Hippocampal formation (tissue), 2 donors: ENCODE measurements around the gene ZSCAN16.

Experiments
- DNase-seq, 2 donors: peaks; one replicate each; lab custom pipeline; 2025; lab: John Stamatoyannopoulos, UW

The ZSCAN16 gene

DNA sequence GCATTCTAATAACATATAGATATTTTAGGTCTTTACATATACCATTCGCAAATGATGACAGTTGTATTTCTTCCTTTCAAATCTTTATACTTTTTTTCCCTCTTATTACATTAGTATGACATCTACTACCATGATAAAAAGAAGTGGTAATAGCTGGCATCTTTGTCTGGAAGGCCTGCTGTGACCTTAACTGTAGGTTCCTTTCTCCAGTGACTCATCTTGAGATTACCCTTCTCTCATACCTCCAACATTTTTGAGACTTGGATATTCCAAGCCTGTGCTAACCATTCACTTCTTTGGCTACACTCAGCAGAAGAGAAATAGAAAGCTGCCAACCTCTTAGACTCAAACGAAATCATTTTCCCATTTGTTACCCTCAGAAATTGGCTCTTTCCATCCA, 47.6 kb downstream of the ZSCAN16 start:
- no peak for DNase-seq

DNA sequence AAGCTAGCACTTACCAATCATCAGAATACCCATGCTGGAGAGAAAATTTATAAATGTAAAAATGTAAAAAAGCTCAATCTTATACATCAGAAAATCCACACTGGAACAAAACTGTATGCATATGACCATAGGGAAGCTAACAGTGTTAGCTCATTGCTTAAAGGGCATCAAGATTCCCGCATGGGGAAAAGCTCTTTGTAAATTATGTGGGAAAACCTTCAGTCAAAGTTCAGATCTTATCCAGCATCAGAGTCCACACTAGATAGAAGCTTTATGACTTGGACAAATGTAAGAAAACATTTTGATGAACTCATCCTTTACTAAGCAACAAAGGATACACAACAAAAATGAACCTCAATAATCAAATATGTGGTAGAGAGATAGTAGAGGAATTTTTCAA, 52.0 kb downstream of the ZSCAN16 start:
- no peak for DNase-seq
